H4 (cell line): ENCODE results near the gene A2ML1. TPM values are rescaled to one million over a fixed set of nuclear protein-coding genes. Genes with fewer than 3 reads are reported as not detected.
"Not testable (repeated sequence)": the region's sequence is repeated elsewhere in the genome, so short reads cannot be mapped to it uniquely, and the experiment has no call there.

Experiments used
- DNase-seq: peaks from one replicate; pipeline ENCODE4 v3.0.0-alpha.2; 2015; ENCODE audit warnings: low spot score
- total RNA-seq: library from RNA; depleted of rRNA; stranded (reverse); fragments of >200 nt; shearing (Covaris generic); gene quantifications from 2 replicates; pipeline ENCODE4 v1.2.3, GENCODE V29; 2014

Gene A2ML1
- total RNA-seq, 1 experiment from 2014 or later: not detected

GRCh38 chr12:8852119-8852518 lies 29.7 kb downstream of the A2ML1 start:
- no peak for DNase-seq

GRCh38 chr12:8855891-8856290 lies 33.5 kb downstream of the A2ML1 start:
- DNase-seq: no peak

GRCh38 chr12:8859448-8859847 lies 37.0 kb downstream of the A2ML1 start:
- not testable (repeated sequence) for DNase-seq

GRCh38 chr12:8860165-8860961 lies 37.9 kb downstream of the A2ML1 start:
- peak; percentile 75 for DNase-seq

GRCh38 chr12:8866429-8866828 lies 44.0 kb downstream of the A2ML1 start:
- no peak for DNase-seq

- DNase-seq: no peak
Observed at GRCh38 chr12:8867009-8867408, 44.6 kb downstream of the A2ML1 start.

- DNase-seq: no peak
Observed at GRCh38 chr12:8867786-8868185, 45.4 kb downstream of the A2ML1 start.

- no peak for DNase-seq
Observed at GRCh38 chr12:8870586-8870985, 48.2 kb downstream of the A2ML1 start.

GRCh38 chr12:8871068-8871467 lies 48.6 kb downstream of the A2ML1 start:
- no peak for DNase-seq

- no peak for DNase-seq
Observed at GRCh38 chr12:8876887-8877286, 54.5 kb downstream of the A2ML1 start.

- no peak for DNase-seq
Observed at GRCh38 chr12:8886502-8887284, 64.3 kb downstream of the A2ML1 start.

GRCh38 chr12:8887285-8887715 lies 64.9 kb downstream of the A2ML1 start:
- DNase-seq: no peak

GRCh38 chr12:8890313-8891085 lies 68.1 kb downstream of the A2ML1 start:
- DNase-seq: peak; percentile 25

GRCh38 chr12:8891976-8892375 lies 69.6 kb downstream of the A2ML1 start:
- DNase-seq: no peak

GRCh38 chr12:8894378-8894777 lies 72.0 kb downstream of the A2ML1 start:
- no peak for DNase-seq

GRCh38 chr12:8894986-8895385 lies 72.6 kb downstream of the A2ML1 start:
- no peak for DNase-seq

- DNase-seq: no peak
Observed at GRCh38 chr12:8897081-8897480, 74.7 kb downstream of the A2ML1 start.

- no peak for DNase-seq
Observed at GRCh38 chr12:8899830-8900229, 77.4 kb downstream of the A2ML1 start.

GRCh38 chr12:8902703-8903102 lies 80.3 kb downstream of the A2ML1 start:
- not testable (repeated sequence) for DNase-seq

- DNase-seq: no peak
Observed at GRCh38 chr12:8903646-8904045, 81.2 kb downstream of the A2ML1 start.

GRCh38 chr12:8904665-8905064 lies 82.2 kb downstream of the A2ML1 start:
- no peak for DNase-seq

GRCh38 chr12:8905546-8905945 lies 83.1 kb downstream of the A2ML1 start:
- no peak for DNase-seq
